SJSA1 (cell line): ENCODE data around the gene DCAF15. TPM values are rescaled to one million over a fixed set of nuclear protein-coding genes. Genes with fewer than 3 reads are reported as not detected.
A peak's percentile ranks its signal among the peaks of the same experiment; 100 is the strongest.

ENCODE experiments used
- DNase-seq, 2 experiments: peaks; one replicate each; pipeline ENCODE4 v3.0.0-alpha.2; 2015 to 2020; ENCODE audit warnings: low spot score in 2 of 2, low read depth in 1 of 2
- H3K27ac ChIP-seq: fragments of 250-450 bp; sonication (Bioruptor Pico); 2 replicates; pipeline ENCODE4 v1.5.1; 2020; ENCODE audit warnings: mild to moderate bottlenecking, moderate library complexity
- H3K27me3 ChIP-seq: fragments of 250-450 bp; sonication (Bioruptor Pico); replicated peaks from 2 replicates; pipeline ENCODE4 v1.5.1; 2020; ENCODE audit warnings: mild to moderate bottlenecking, moderate library complexity
- H3K36me3 ChIP-seq: fragments of 250-450 bp; sonication (Bioruptor Pico); 2 replicates; pipeline ENCODE4 v1.5.1; 2020; ENCODE audit warnings: mild to moderate bottlenecking
- H3K4me1 ChIP-seq: fragments of 250-450 bp; sonication (Bioruptor Pico); replicated peaks from 2 replicates; pipeline ENCODE4 v1.6.1; 2021; ENCODE audit warnings: mild to moderate bottlenecking
- H3K4me3 ChIP-seq: fragments of 250-450 bp; sonication (Bioruptor Pico); 2 replicates; pipeline ENCODE4 v1.5.1; 2020; ENCODE audit warnings: mild to moderate bottlenecking
- H3K9me3 ChIP-seq: fragments of 250-450 bp; sonication (Bioruptor Pico); replicated peaks from 2 replicates; pipeline ENCODE4 v1.5.1; 2020; ENCODE audit warnings: mild to moderate bottlenecking
- total RNA-seq: library from RNA; depleted of rRNA; stranded (reverse); fragments of >200 nt; shearing (Covaris generic); gene quantifications from 2 replicates; pipeline ENCODE4 v1.2.3, GENCODE V29; 2014; rRNA removed

Gene DCAF15
- total RNA-seq: 28.2 and 29.1 TPM in 2 replicates

GRCh38 chr19:13952154-13952930 lies at the start of gene DCAF15:
TSS of gene DCAF15 (plus strand) at chr19:13952509. CDS start at chr19:13952513, 4 bp downstream.
- no peaks in the 10 kb centered on the region for H3K9me3 ChIP-seq
- peaks cover 36% of the 10 kb centered on the region for H3K36me3 ChIP-seq
- peak within 1 kb of the TSS; percentile 61 for H3K4me3 ChIP-seq
- DNase-seq: peak; percentile 98 to 100
- H3K4me1 ChIP-seq: peaks cover 14% of the 10 kb centered on the region
- H3K27me3 ChIP-seq: no peaks in the 10 kb centered on the region
- H3K27ac ChIP-seq: peak within 1 kb of the TSS; percentile 81

DNA sequence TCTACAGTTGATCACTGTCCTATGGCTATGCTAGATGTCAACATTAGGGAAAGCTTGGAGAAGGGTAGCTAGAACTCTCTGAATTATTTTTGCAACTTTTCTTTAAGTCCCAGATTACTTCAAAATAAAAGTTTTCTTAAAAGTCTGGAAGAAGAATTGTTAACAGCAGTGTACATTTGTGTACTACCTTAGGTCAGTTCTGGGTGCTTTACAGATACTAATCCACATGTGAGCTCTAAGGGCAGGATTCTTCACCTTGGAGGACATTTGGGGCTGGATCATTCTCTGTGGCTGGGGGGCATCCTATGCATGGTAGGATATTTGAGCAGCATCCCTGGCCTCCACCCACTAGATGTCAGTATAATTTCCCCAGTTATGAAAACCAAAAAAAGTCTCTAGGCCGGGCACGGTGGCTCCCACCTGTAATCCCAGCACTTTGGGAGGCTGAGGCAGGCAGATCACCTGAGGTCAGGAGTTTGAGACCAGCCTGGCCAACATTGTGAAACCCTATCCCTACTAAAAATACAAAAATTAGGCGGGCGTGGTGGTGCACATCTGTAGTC lies 49.2 kb upstream of the DCAF15 start:
- Histone ChIP-seq H3K4me1 (peaks cover 27% of the 10 kb centered on the region), H3K9me3 (no peaks in the 10 kb centered on the region), H3K27me3 (no peaks in the 10 kb centered on the region), H3K36me3 (no peaks in the 10 kb centered on the region), H3K4me3 (no peak overlapping the region), H3K27ac (no peak overlapping the region)
- DNase-seq: no peak

- Histone ChIP-seq H3K27me3 (no peaks in the 10 kb centered on the region), H3K9me3 (no peaks in the 10 kb centered on the region), H3K4me3 (peak within 1 kb of the TSS; percentile 68), H3K4me1 (peaks cover 14% of the 10 kb centered on the region), H3K27ac (no peak within 1 kb of the TSS), H3K36me3 (peaks cover 4% of the 10 kb centered on the region; the same call in 1 of the 2 replicates)
- peak; percentile 65 to 89 for DNase-seq
Observed at GRCh38 chr19:13905634-13906520, 46.4 kb upstream of the DCAF15 start, which contains the start of the genes BRME1 and CC2D1A. TSS of gene BRME1 (minus strand) at chr19:13906117. CDS start at chr19:13904892, 1,225 bp downstream. TSS of gene CC2D1A (plus strand) at chr19:13906201. CDS start at chr19:13906442, 241 bp downstream.

DNA sequence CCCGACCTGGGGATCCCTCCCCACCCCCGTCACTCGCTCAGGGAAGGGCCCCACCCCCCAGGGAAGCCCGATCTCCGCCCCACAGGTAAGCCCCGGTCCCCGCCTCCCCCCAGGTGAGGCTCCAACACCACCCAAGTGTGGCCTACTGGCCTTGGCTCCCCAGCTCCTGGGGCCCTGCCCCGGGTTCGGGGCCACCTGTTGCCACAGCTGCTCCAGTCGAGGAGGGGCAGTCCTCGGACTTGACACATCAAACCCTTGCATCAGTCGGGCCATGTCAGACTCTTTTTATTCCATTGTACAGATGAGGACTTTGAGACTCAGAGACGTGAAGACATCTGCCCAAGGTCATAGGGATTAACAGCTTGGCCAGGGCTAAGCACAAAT lies 45.8 kb upstream of the DCAF15 start:
- Histone ChIP-seq H3K27ac (no peak overlapping the region), H3K36me3 (peaks cover 4% of the 10 kb centered on the region; the same call in 1 of the 2 replicates), H3K4me3 (peak overlapping the region; percentile 68), H3K9me3 (no peaks in the 10 kb centered on the region), H3K4me1 (peaks cover 14% of the 10 kb centered on the region), H3K27me3 (no peaks in the 10 kb centered on the region)
- no peak for DNase-seq

DNA sequence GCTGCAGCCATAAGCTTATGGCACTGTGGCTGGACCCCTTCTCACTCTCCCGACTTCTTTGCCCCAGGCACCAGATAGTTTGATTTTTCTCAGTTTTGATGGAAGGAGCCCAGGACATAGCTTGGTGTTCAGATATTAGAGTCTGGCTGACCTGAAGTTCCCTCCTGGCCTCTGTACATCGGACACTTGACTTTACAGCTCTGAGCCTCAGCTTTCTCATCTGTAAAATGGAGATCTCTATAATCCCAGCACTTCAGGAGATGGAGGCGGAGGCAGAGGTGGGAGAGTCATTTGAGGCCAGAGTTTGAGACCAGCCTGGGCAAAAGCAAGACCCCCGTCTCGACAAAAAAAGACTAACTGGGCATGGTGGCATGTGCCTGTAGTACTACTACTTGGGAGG lies 45.4 kb upstream of the DCAF15 start:
- Histone ChIP-seq H3K36me3 (peaks cover 4% of the 10 kb centered on the region; the same call in 1 of the 2 replicates), H3K4me1 (peaks cover 14% of the 10 kb centered on the region), H3K9me3 (no peaks in the 10 kb centered on the region), H3K27ac (no peak overlapping the region), H3K27me3 (no peaks in the 10 kb centered on the region), H3K4me3 (peak overlapping the region; percentile 68)
- DNase-seq: no peak

DNA sequence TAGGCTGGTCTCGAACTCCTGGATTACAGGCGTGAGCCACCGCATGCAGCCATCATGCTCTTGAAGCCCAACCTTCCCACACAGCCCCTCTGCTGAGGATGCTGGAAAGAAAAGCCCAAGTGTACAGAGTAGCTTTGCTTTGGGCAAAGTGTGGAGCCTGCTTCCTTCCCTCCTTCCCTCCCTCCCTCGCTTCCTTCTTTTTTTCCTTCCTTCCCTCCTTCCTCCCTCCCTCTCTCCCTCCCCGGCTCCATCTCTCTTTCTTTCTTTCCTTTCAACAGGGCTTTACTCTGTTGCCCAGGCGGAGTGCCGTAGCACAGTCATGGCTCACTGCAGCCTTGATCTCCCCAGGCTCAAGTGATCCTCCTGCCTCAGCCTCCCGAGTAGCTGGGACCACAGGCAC lies 43.6 kb upstream of the DCAF15 start:
- Histone ChIP-seq H3K36me3 (peaks cover 21% of the 10 kb centered on the region), H3K9me3 (no peaks in the 10 kb centered on the region), H3K4me3 (no peak overlapping the region), H3K27ac (no peak overlapping the region), H3K4me1 (peaks cover 14% of the 10 kb centered on the region), H3K27me3 (no peaks in the 10 kb centered on the region)
- no peak for DNase-seq

- no peak overlapping the region for H3K27ac ChIP-seq
- DNase-seq: no peak
- peaks cover 14% of the 10 kb centered on the region for H3K4me1 ChIP-seq
- H3K27me3 ChIP-seq: no peaks in the 10 kb centered on the region
- peaks cover 25% of the 10 kb centered on the region for H3K36me3 ChIP-seq
- no peaks in the 10 kb centered on the region for H3K9me3 ChIP-seq
- no peak overlapping the region for H3K4me3 ChIP-seq
Observed at GRCh38 chr19:13909430-13909829, 42.9 kb upstream of the DCAF15 start.

GRCh38 chr19:13913352-13913751 lies 39.0 kb upstream of the DCAF15 start:
- Histone ChIP-seq H3K27ac (no peak overlapping the region), H3K9me3 (no peaks in the 10 kb centered on the region), H3K4me3 (no peak overlapping the region), H3K27me3 (no peaks in the 10 kb centered on the region), H3K36me3 (peaks cover 30% of the 10 kb centered on the region), H3K4me1 (no peaks in the 10 kb centered on the region)
- no peak for DNase-seq

DNA sequence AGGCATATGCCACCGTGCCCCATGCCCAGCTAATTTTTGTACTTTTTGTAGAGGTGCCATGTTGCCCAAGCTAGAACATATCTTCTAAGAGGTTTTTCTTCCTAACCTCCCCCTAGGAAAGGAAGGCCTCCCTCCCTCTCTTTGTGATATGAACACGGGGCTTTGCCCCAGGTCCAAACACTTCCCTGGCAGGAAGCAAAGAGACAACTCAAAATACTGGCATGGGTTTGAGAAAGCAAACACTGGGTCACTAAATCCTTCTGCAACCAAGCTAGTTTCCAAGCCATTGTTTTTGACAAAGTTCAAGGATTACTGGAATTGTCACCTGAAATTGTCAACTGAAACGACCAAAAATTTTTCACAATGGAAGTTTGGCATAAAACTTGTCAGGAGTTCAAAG lies 37.5 kb upstream of the DCAF15 start:
- no peaks in the 10 kb centered on the region for H3K4me1 ChIP-seq
- no peak overlapping the region for H3K27ac ChIP-seq
- no peaks in the 10 kb centered on the region for H3K9me3 ChIP-seq
- H3K4me3 ChIP-seq: no peak overlapping the region
- H3K36me3 ChIP-seq: peaks cover 34% of the 10 kb centered on the region
- no peak for DNase-seq
- no peaks in the 10 kb centered on the region for H3K27me3 ChIP-seq

DNA sequence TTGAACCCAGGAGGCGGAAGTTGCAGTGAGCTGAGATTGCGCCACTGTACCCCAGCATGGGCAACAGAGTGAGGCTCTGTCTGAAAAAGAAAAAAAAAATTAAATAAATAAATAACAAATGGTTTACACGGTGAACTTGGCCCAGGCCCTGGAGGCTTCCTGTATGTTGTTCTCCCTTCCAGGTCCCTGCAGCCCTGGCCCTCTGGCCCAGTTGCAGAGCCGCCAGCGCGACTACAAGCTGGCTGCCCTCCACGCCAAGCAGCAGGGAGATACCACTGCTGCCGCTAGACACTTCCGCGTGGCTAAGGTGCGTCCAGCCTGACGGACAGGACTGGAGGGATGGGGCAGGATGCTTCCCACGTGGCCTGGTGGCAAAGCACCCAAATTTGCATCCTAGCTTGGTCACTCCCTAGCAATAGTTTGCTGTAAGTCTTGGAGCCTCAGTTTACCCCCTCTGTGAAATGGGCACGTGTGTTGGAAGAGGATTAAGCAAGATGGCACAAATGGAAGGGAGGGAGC lies 34.4 kb upstream of the DCAF15 start:
- no peak for DNase-seq
- Histone ChIP-seq H3K9me3 (no peaks in the 10 kb centered on the region), H3K27ac (no peak overlapping the region), H3K36me3 (peaks cover 45% of the 10 kb centered on the region), H3K4me3 (no peak overlapping the region), H3K4me1 (peaks cover 6% of the 10 kb centered on the region; the same call in 1 of the 2 replicates), H3K27me3 (no peaks in the 10 kb centered on the region)

GRCh38 chr19:13918726-13919411 lies 33.4 kb upstream of the DCAF15 start:
- no peak for DNase-seq
- Histone ChIP-seq H3K27me3 (no peaks in the 10 kb centered on the region), H3K4me3 (no peak overlapping the region), H3K4me1 (peaks cover 6% of the 10 kb centered on the region; the same call in 1 of the 2 replicates), H3K9me3 (no peaks in the 10 kb centered on the region), H3K36me3 (peaks cover 38% of the 10 kb centered on the region), H3K27ac (no peak overlapping the region)

- H3K36me3 ChIP-seq: peaks cover 31% of the 10 kb centered on the region
- DNase-seq: no peak
- no peak overlapping the region for H3K27ac ChIP-seq
- H3K4me3 ChIP-seq: no peak overlapping the region
- peaks cover 6% of the 10 kb centered on the region; the same call in 1 of the 2 replicates for H3K4me1 ChIP-seq
- H3K27me3 ChIP-seq: no peaks in the 10 kb centered on the region
- no peaks in the 10 kb centered on the region for H3K9me3 ChIP-seq
Observed at GRCh38 chr19:13920524-13920923, 31.8 kb upstream of the DCAF15 start.
